ENCODE data around the gene KIAA1671.

DNA sequence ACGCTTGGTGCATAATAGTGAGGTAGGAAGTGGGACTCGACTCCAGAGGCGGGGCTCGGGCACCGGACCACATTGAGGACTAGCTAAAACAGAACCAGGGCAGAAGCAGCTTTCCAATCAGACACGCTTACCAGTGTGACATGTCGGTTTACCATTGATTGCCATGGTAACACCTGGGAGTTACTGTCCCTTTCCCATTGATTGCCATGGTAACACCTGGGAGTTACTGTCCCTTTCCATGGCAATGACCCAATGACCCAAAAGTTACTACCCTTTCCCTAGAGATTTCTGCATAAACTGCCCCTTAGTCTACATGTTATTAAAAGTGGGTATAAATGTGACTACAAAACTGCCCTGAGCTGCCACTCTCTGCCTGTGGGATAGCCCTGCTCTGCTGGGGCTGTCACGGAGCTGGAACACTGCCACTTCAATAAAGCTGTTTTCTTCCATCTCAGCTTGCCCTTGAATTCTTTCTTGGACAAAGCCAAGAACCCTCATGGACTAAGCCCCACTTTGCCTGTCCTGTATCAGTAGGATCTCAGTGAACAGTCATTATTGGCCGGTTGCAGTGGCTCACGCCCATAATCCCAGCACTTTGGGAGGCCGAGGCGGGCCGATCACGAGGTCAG lies 169.7 kb downstream of the KIAA1671 start:
- TF ChIP-seq, protein P1, sequence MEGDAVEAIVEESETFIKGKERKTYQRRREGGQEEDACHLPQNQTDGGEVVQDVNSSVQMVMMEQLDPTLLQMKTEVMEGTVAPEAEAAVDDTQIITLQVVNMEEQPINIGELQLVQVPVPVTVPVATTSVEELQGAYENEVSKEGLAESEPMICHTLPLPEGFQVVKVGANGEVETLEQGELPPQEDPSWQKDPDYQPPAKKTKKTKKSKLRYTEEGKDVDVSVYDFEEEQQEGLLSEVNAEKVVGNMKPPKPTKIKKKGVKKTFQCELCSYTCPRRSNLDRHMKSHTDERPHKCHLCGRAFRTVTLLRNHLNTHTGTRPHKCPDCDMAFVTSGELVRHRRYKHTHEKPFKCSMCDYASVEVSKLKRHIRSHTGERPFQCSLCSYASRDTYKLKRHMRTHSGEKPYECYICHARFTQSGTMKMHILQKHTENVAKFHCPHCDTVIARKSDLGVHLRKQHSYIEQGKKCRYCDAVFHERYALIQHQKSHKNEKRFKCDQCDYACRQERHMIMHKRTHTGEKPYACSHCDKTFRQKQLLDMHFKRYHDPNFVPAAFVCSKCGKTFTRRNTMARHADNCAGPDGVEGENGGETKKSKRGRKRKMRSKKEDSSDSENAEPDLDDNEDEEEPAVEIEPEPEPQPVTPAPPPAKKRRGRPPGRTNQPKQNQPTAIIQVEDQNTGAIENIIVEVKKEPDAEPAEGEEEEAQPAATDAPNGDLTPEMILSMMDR (IDR thresholded peaks at IDR 0.05), result no peak
- TF ChIP-seq EZH2 (IDR thresholded peaks at IDR 0.05; ENCODE audit: borderline replicate concordance, insufficient read depth, low read depth, low read length, poor library complexity, severe bottlenecking), result no peak
